Colonic mucosa (tissue), 4 donors: ENCODE data around the gene TAS2R1. TPM values are rescaled to one million over a fixed set of nuclear protein-coding genes. Genes with fewer than 3 reads are reported as not detected.
"Not testable (repeated sequence)": the region's sequence is repeated elsewhere in the genome, so short reads cannot be mapped to it uniquely, and the experiment has no call there.

Experiments used
- DNase-seq: peaks from one replicate; pipeline ENCODE4 v3.0.0-alpha.2; 2020
- H3K27ac ChIP-seq: fragments of 200-600 bp; one replicate; pipeline ENCODE4 v1.8.0; 2021
- H3K27me3 ChIP-seq: fragments of 200-600 bp; one replicate; pipeline ENCODE4 v1.8.0; 2021
- H3K36me3 ChIP-seq: fragments of 200-600 bp; one replicate; pipeline ENCODE4 v1.8.0; 2021
- H3K4me1 ChIP-seq: fragments of 200-600 bp; one replicate; pipeline ENCODE4 v1.8.0; 2021; ENCODE audit warnings: mild to moderate bottlenecking
- H3K4me3 ChIP-seq: fragments of 200-600 bp; one replicate; pipeline ENCODE4 v1.8.0; 2021
- H3K9ac ChIP-seq, 2 donors: one replicate each; pipeline ENCODE4 v1.7.0; 2013; ENCODE audit warnings: control low read depth in 2 of 2, low read depth in 2 of 2, low read length in 2 of 2
- H3K9me3 ChIP-seq: fragments of 200-600 bp; one replicate; pipeline ENCODE4 v1.8.0; 2021
- intact Hi-C: fragments of 100-400 bp; cut with DNase I; formaldehyde crosslinking; loops from one replicate; pipeline ENCODE4 v1.14.1; 2022
- total RNA-seq, 2 donors: library from RNA; stranded (reverse); fragmentation: NEBNext Ultra II Directional in 1 of 2; extraction: Animal tissue kit (Norgen Biotek cat#: 25700) in 1 of 2; gene quantifications; one replicate each; pipeline ENCODE4 v1.2.1, GENCODE V29; 2021
- TF ChIP-seq, protein P1 (sequence below): fragments of 200-600 bp; IDR thresholded peaks from one replicate; pipeline ENCODE4 v1.8.0; 2022; ENCODE audit warnings: antibody characterized with exemption, mild to moderate bottlenecking
- donor health status: healthy.
- donor health status: DM: no; HTN: no; CAD: no.
- donor health status: DM: no; HTN: no; CAD: no.

Gene TAS2R1
- total RNA-seq, 2 donors from 2014 or later, result not detected

DNA sequence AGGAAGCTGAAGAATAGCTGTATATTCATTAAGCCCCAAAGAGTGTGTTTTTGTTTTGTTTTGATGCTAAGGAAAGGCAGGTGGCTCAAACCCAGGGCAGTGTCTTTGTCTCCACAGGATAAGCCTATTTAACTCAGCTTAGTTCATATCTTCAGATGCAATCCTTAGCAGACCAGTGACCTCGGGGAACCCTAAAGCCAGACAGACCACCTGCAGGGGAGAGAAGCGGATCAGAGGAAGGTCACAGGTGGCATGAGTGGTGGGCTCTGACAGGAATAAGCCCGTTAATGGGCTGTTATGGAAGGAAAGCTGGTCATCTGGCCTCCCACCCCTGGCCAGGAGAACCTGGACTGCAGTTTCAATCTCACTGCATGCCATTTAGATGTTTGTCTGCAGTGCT lies 30.8 kb downstream of the TAS2R1 start:
- H3K27me3 ChIP-seq, result no peaks in the 10 kb centered on the region
- H3K9me3 ChIP-seq, result no peaks in the 10 kb centered on the region
- no peaks in the 10 kb centered on the region for H3K4me1 ChIP-seq
- no peak overlapping the region for H3K27ac ChIP-seq
- H3K9ac ChIP-seq, result no peak overlapping the region
- TF ChIP-seq, protein P1, sequence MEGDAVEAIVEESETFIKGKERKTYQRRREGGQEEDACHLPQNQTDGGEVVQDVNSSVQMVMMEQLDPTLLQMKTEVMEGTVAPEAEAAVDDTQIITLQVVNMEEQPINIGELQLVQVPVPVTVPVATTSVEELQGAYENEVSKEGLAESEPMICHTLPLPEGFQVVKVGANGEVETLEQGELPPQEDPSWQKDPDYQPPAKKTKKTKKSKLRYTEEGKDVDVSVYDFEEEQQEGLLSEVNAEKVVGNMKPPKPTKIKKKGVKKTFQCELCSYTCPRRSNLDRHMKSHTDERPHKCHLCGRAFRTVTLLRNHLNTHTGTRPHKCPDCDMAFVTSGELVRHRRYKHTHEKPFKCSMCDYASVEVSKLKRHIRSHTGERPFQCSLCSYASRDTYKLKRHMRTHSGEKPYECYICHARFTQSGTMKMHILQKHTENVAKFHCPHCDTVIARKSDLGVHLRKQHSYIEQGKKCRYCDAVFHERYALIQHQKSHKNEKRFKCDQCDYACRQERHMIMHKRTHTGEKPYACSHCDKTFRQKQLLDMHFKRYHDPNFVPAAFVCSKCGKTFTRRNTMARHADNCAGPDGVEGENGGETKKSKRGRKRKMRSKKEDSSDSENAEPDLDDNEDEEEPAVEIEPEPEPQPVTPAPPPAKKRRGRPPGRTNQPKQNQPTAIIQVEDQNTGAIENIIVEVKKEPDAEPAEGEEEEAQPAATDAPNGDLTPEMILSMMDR, result no peak
- no peaks in the 10 kb centered on the region for H3K36me3 ChIP-seq
- no peak for DNase-seq
- H3K4me3 ChIP-seq, result no peak overlapping the region
- intact Hi-C loops, result no loop called here

DNA sequence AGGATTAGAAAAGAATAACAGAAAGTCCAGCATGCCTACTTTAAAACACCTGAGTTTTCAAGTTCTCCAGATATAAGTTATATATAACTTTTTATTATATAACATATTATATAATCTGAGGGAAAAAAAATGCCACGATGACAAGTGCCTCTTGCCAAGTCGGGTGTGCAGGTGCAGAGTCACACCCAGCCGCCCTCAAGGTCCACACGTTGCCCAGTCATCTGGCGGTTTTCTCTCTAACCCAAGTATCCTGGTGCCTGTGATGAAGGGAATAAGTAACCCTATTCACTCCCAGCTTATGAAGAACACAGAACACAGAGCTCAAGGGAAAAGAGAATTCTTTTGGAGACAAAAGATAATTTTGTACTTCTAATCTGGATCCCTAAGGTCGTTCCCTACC lies 31.8 kb downstream of the TAS2R1 start:
- H3K9me3 ChIP-seq, H3K27ac ChIP-seq, H3K36me3 ChIP-seq, H3K4me1 ChIP-seq, intact Hi-C loops, H3K4me3 ChIP-seq, H3K27me3 ChIP-seq, H3K9ac ChIP-seq: not testable (repeated sequence)
- peak; percentile 28 for DNase-seq

DNA sequence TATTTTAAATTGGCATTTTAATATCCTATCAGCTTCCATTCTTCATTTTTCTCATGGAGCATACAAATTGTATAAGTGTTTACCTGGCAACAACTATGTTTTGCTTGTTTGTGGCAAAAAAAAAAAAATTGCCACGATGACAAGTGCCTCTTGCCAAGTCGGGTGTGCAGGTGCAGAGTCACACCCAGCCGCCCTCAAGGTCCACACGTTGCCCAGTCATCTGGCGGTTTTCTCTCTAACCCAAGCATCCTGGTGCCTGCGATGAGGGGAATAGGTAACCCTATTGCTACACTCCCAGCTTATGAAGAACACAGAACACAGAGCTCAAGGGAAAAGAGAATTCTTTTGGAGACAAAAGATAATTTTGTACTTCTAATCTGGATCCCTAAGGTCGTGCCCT lies 32.8 kb downstream of the TAS2R1 start:
- H3K27me3 ChIP-seq, intact Hi-C loops, H3K9me3 ChIP-seq, H3K36me3 ChIP-seq, H3K9ac ChIP-seq, H3K4me3 ChIP-seq, DNase-seq, H3K27ac ChIP-seq, H3K4me1 ChIP-seq: not testable (repeated sequence)

DNA sequence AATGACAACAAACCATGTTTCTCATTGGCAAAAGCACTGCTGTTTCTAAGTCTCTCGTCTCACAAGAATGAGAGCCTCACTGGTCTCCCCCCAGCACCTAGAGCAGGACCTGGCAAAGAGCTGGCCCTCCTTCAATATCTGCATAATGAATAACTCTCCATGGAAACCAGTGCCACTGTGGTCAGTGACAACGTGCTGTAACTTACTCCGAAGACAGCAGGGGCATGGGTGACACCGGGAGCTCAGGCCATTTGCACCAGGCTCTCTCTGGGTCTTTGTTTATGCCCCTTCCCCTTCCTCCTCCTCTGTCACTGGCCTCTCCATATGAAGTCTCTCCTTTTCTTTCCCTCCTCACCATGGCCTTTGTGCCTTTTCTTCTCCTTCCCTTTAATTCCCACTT lies 33.3 kb downstream of the TAS2R1 start:
- H3K4me1 ChIP-seq, result no peaks in the 10 kb centered on the region
- intact Hi-C loops, result no loop called here
- no peak overlapping the region for H3K4me3 ChIP-seq
- H3K9ac ChIP-seq, result no peak overlapping the region
- H3K27ac ChIP-seq, result no peak overlapping the region
- no peak for DNase-seq
- TF ChIP-seq, protein P1, result no peak
- no peaks in the 10 kb centered on the region for H3K9me3 ChIP-seq
- H3K27me3 ChIP-seq, result no peaks in the 10 kb centered on the region
- no peaks in the 10 kb centered on the region for H3K36me3 ChIP-seq

DNA sequence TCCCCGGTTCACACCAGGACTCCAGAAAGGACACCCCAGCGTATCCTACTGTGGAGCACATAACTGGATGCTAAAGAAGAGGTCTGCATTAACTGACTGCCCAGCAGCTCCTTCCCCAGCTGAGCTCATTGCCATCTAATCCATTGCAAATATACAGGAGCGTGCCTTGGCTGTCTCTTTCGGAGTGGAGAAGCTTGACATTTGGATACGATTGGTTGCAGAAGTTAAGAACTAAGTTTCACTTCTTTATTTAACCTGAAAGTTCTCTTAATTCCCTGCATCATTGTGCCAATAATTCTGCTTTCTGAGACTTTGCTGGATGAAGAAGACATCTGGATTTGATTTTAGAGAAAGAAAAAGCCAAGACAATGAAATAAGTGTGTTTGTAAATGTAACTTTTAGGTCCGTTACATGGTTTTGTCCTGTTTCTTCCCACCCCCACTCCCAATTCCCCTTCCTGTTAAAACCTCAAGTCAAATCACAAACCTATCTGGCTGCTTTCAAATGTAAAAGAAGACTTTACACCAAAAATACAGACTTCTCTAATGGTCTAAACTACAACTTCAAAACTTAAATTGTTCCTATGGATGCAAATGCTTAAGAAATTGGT lies 33.9 kb downstream of the TAS2R1 start:
- no peaks in the 10 kb centered on the region for H3K9me3 ChIP-seq
- H3K9ac ChIP-seq, result no peak overlapping the region
- no peaks in the 10 kb centered on the region for H3K27me3 ChIP-seq
- no peak overlapping the region for H3K4me3 ChIP-seq
- no peaks in the 10 kb centered on the region for H3K36me3 ChIP-seq
- no peak overlapping the region for H3K27ac ChIP-seq
- intact Hi-C loops, result no loop called here
- H3K4me1 ChIP-seq, result no peaks in the 10 kb centered on the region
- TF ChIP-seq, protein P1, result no peak
- DNase-seq, result no peak

DNA sequence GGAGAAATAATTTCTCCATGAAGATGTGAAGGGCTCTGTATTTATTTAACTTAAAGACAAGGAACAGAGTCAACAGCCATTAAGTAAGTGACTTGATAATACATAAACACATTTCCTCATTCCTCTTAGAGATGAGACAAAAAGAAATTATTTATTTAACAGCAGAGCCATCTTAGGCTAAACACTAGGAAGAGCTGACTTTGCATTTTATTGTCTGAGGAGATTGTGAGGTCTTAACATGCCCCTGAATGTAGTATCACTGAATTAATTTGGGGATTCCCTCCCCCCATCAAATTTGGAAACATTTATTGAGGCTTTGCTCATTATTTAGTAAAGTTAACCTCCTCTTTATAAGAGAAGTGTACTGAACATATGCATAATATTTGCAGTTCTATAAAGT lies 35.2 kb downstream of the TAS2R1 start:
- intact Hi-C loops, result no loop called here
- no peak overlapping the region for H3K9ac ChIP-seq
- no peak for DNase-seq
- no peaks in the 10 kb centered on the region for H3K36me3 ChIP-seq
- no peaks in the 10 kb centered on the region for H3K27me3 ChIP-seq
- no peak overlapping the region for H3K27ac ChIP-seq
- H3K9me3 ChIP-seq, result no peaks in the 10 kb centered on the region
- TF ChIP-seq, protein P1, result no peak
- no peak overlapping the region for H3K4me3 ChIP-seq
- H3K4me1 ChIP-seq, result no peaks in the 10 kb centered on the region
